Stimulated activated effector memory CD8-positive, alpha-beta T cell treated with anti-CD3 and anti-CD28 coated beads, Interleukin-12 subunit alpha, Interleukin-12 subunit beta, amount 100 ng/mL, for 72 hours (primary cell): Measurements from ENCODE around the gene SMAGP.
A peak's percentile ranks its signal among the peaks of the same experiment; 100 is the strongest.
"Not testable (repeated sequence)": the region's sequence is repeated elsewhere in the genome, so short reads cannot be mapped to it uniquely, and the experiment has no call there.

Experiments used
- ATAC-seq: fragments of 150-1000 bp; cut with Tn5 transposase; 2 replicates; pipeline ENCODE4 v1.10.0; 2021
- DNase-seq, 2 donors: peaks; one replicate each; pipeline ENCODE4 v3.0.0; 2021 to 2022; ENCODE audit warnings: low spot score in 2 of 2
- H3K27ac Mint-ChIP-seq: one replicate; pipeline ENCODE4 v1.8.0; 2022; ENCODE audit warnings: mild to moderate bottlenecking, mixed read lengths
- H3K36me3 Mint-ChIP-seq: one replicate; pipeline ENCODE4 v1.8.0; 2022; ENCODE audit warnings: mild to moderate bottlenecking, mixed read lengths
- H3K4me1 Mint-ChIP-seq: one replicate; pipeline ENCODE4 v1.8.0; 2022; ENCODE audit warnings: mixed read lengths
- H3K4me3 Mint-ChIP-seq: one replicate; pipeline ENCODE4 v1.8.0; 2022; ENCODE audit warnings: mild to moderate bottlenecking, mixed read lengths
- H3K9me3 Mint-ChIP-seq: one replicate; pipeline ENCODE4 v1.8.0; 2022; ENCODE audit warnings: mixed read lengths

SMAGP gene, protein sequence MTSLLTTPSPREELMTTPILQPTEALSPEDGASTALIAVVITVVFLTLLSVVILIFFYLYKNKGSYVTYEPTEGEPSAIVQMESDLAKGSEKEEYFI

GRCh38 chr12:51270067-51270950 lies at the start of gene SMAGP:
Gene SMAGP, minus strand, starts transcription at chr12:51270415. Its CDS starts 1,137 bp downstream, at chr12:51269278.
- H3K4me3 Mint-ChIP-seq, result peak within 1 kb of the TSS; percentile 91
- no peaks in the 10 kb centered on the region for H3K36me3 Mint-ChIP-seq
- peaks cover 25% of the 10 kb centered on the region for H3K4me1 Mint-ChIP-seq
- ATAC-seq, result peak; percentile 71
- peak within 1 kb of the TSS; percentile 79 for H3K27ac Mint-ChIP-seq
- H3K9me3 Mint-ChIP-seq, result no peaks in the 10 kb centered on the region
- DNase-seq, result peak; percentile 30 to 75

DNA sequence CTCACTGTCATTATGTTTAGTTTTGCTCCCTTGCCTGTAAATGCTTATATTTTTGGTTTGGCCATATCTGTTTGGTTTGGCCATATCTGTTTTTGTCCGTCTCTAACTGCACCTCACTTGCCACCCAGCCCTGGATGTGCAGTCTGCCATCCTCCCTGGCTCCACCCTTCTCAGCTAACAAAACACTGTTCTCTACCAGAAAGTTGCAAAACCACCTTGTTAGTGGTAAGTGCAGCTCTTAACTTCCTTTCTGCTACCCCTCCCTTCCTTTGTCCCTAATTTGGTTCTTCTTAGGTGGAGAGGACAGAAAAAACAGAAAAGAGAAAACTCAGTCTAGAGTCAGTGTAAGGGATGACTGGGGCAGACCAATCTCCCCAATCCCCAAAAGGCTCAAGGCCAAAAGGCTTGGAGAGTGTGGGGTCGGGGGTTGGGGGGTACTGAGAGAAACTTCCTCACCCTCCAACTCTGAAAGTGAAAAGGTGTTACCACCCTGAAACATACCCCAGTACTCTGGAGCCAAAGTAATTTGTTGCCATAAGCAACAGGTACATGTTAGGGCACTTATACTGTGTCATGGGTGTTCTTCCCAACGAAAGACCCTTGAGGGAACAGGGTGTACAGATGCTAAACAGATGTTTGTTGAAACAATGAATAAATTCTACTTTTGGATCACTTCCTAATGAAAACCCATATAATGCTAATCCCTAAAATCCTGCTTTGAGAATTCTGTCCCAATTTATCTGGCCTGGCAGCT lies 48.8 kb upstream of the SMAGP start:
- peaks cover 70% of the 10 kb centered on the region for H3K4me1 Mint-ChIP-seq
- ATAC-seq (peak; percentile 55), DNase-seq (no peak)
- peak overlapping the region; percentile 41 for H3K4me3 Mint-ChIP-seq
- peak overlapping the region; percentile 97 for H3K27ac Mint-ChIP-seq
- H3K36me3 Mint-ChIP-seq, result peaks cover 89% of the 10 kb centered on the region
- H3K9me3 Mint-ChIP-seq, result no peaks in the 10 kb centered on the region

DNA sequence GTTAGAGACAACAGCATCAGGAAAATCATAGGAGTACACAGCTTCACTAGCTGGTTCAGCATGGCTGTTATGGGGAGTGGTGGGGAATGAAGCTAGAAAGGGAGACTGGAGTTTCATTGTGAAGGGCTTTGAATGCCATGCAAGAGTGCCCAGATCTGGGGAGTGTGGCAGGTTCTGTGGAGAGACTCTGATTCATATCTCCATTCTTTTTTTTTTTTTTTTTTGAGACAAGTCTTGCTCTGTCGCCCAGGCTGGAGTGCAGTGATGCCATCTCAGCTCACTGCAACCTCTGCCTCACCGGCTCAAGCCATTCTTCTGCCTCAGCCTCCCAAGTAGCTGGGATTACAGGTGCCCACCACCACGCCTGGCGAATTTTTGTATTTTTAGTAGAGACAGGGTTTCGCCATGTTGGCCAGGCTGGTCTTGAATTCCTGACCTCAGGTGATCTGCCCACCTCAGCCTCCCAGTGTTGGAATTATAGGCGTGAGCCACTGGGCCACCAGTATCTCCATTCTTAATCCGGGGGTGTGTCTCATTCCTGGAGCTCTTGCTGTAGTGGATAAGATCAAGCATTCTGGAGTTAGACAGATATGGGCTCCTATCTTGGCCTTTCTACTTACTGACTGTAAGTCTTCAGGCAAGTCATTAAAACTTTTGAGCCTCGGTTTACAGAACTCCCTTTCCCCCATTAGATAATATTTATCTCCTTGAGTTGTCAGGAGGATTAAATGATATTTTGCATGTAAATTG lies 48.0 kb upstream of the SMAGP start:
- Mint-ChIP-seq H3K36me3 (peaks cover 93% of the 10 kb centered on the region), H3K4me3 (peak overlapping the region; percentile 41)
- peak; percentile 42 for ATAC-seq

GRCh38 chr12:51311389-51311788 lies 41.2 kb upstream of the SMAGP start:
- Mint-ChIP-seq H3K4me1 (peaks cover 44% of the 10 kb centered on the region), H3K4me3 (no peak overlapping the region), H3K27ac (peak overlapping the region; percentile 64), H3K36me3 (peaks cover 95% of the 10 kb centered on the region), H3K9me3 (no peaks in the 10 kb centered on the region)
- no peak for ATAC-seq
- no peak for DNase-seq

More for the DNA sequence above, 48.0 kb upstream of the SMAGP start:
- H3K4me1 Mint-ChIP-seq, result peaks cover 70% of the 10 kb centered on the region
- not testable (repeated sequence) for H3K9me3 Mint-ChIP-seq, DNase-seq
- H3K27ac Mint-ChIP-seq, result peak overlapping the region; percentile 97

- ATAC-seq (peak; percentile 37), DNase-seq (no peak)
- peak overlapping the region; percentile 64 for H3K27ac Mint-ChIP-seq
- H3K4me1 Mint-ChIP-seq, result peaks cover 40% of the 10 kb centered on the region
- H3K36me3 Mint-ChIP-seq, result peaks cover 99% of the 10 kb centered on the region
- H3K4me3 Mint-ChIP-seq, result no peak overlapping the region
- no peaks in the 10 kb centered on the region for H3K9me3 Mint-ChIP-seq
Observed at GRCh38 chr12:51307655-51308593, 37.7 kb upstream of the SMAGP start.

GRCh38 chr12:51306507-51306906 lies 36.3 kb upstream of the SMAGP start:
- peaks cover 99% of the 10 kb centered on the region for H3K36me3 Mint-ChIP-seq
- H3K4me3 Mint-ChIP-seq, result no peak overlapping the region
- peak overlapping the region; percentile 10 for H3K27ac Mint-ChIP-seq
- H3K4me1 Mint-ChIP-seq, result peaks cover 33% of the 10 kb centered on the region
- no peak for ATAC-seq
- H3K9me3 Mint-ChIP-seq, result no peaks in the 10 kb centered on the region
- no peak for DNase-seq

- H3K9me3 Mint-ChIP-seq, result not testable (repeated sequence)
- Mint-ChIP-seq H3K36me3 (peaks cover 100% of the 10 kb centered on the region), H3K27ac (peak overlapping the region; percentile 14)
Observed at GRCh38 chr12:51300768-51301167, 30.6 kb upstream of the SMAGP start.

GRCh38 chr12:51295651-51296050 lies 25.4 kb upstream of the SMAGP start:
- Mint-ChIP-seq H3K9me3 (no peaks in the 10 kb centered on the region), H3K4me3 (no peak overlapping the region), H3K27ac (peak overlapping the region; percentile 26), H3K4me1 (peaks cover 13% of the 10 kb centered on the region), H3K36me3 (peaks cover 100% of the 10 kb centered on the region)
- no peak for DNase-seq
- no peak for ATAC-seq

More at GRCh38 chr12:51300768-51301167, 30.6 kb upstream of the SMAGP start:
- DNase-seq, ATAC-seq, H3K4me3 Mint-ChIP-seq: not testable (repeated sequence)
- peaks cover 12% of the 10 kb centered on the region for H3K4me1 Mint-ChIP-seq

GRCh38 chr12:51294097-51294496 lies 23.9 kb upstream of the SMAGP start:
- DNase-seq, ATAC-seq, H3K9me3 Mint-ChIP-seq, H3K4me3 Mint-ChIP-seq, H3K4me1 Mint-ChIP-seq: not testable (repeated sequence)
- H3K36me3 Mint-ChIP-seq, result peaks cover 100% of the 10 kb centered on the region
- H3K27ac Mint-ChIP-seq, result peak overlapping the region; percentile 64

GRCh38 chr12:51293696-51294095 lies 23.5 kb upstream of the SMAGP start:
- DNase-seq, result no peak
- peaks cover 7% of the 10 kb centered on the region for H3K4me1 Mint-ChIP-seq
- peaks cover 100% of the 10 kb centered on the region for H3K36me3 Mint-ChIP-seq
- H3K4me3 Mint-ChIP-seq, result no peak overlapping the region
- peak; percentile 89 for ATAC-seq
- H3K27ac Mint-ChIP-seq, result peak overlapping the region; percentile 64
- no peaks in the 10 kb centered on the region for H3K9me3 Mint-ChIP-seq

DNA sequence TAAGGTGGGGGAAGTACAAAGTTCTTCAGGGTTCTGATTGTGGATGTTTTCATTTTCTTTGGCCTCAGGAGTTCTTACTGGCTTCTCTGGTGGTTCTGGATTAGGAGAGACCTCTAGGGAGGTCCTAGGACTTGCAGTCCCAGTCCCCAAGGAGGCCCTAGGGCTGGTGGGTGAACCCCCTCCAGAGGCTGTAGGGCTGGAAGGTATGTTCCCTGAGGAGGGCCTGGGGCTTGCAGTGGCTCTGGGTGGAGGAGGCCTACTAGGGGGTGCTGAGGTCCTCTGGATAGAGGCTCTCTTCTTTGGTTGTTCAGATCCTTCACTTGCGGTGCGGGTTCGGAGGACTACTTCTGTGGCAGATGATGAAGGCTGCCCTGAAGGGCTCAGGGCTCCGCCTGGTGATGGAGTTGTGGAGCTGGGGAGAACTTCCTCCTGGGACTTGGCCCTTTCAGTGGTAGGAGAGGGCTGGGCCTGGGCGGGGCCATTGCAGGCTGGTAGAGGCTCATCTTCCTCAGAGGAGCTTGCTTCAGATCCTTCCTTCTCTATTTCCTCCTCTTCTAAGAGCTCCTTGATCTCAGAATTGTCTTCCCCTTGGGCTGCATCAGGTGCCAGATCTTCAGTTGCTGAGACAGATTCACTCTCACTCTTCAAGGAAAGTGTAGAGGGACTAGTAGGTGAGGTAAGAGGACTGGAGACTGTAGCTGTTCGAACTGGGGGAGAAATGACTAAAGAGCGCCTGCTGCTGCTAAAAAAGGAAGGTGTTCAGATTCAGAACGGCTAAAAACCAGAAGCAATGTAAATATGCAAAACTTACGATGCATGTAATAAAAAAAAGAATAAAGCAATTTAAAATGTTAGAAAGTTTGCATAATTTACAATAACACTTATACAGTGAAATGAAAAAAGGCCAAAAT lies 21.6 kb upstream of the SMAGP start:
- not testable (repeated sequence) for ATAC-seq

GRCh38 chr12:51285843-51286242 lies 15.6 kb upstream of the SMAGP start:
- ATAC-seq (no peak), DNase-seq (no peak)
- Mint-ChIP-seq H3K4me3 (no peak overlapping the region), H3K27ac (peak overlapping the region; percentile 69), H3K9me3 (no peaks in the 10 kb centered on the region), H3K4me1 (no peaks in the 10 kb centered on the region), H3K36me3 (peaks cover 100% of the 10 kb centered on the region)

More for the DNA sequence above, 21.6 kb upstream of the SMAGP start:
- peak overlapping the region; percentile 70 for H3K27ac Mint-ChIP-seq
- H3K36me3 Mint-ChIP-seq, result peaks cover 100% of the 10 kb centered on the region
- not testable (repeated sequence) for H3K9me3 Mint-ChIP-seq, H3K4me1 Mint-ChIP-seq, H3K4me3 Mint-ChIP-seq, DNase-seq
